Measurements from ENCODE around the gene DLGAP5. TPM values are rescaled to one million over a fixed set of nuclear protein-coding genes. Genes with fewer than 3 reads are reported as not detected.

Gene DLGAP5
- total RNA-seq, 1 experiment from 2014 or later = 118 TPM

DNA sequence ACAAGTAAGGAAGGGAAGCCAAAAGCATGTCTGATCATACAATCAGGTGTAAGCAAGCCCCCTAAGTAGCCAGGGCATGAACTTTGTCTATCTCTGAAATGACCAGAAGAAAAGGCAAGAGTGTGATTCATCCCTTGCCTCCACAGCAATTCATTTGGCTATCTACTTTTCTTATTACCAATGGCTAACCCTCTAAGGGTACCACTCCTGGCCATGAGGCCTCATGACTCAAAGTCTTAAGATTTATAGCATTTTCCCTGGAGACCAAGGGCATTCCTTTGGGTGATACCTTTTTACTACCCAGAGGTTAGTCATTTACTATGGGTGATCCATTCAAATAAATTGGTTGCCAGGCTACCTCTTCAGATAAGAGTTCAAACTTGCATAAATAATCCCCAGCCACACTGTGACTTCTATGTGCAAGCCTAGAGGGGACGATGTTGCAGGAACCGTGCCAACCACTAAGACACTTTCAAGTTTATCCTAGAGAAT is 63.9 kb downstream of the DLGAP5 start:
- no peak overlapping the region for H3K56ac ChIP-seq (ENCODE audit: insufficient read length, low read depth, low read length)
- H3K23me2 ChIP-seq (ENCODE audit: insufficient read length, low read depth, low read length, poor library complexity, severe bottlenecking) = peaks cover 12% of the 10 kb centered on the region
- H2AK5ac ChIP-seq (ENCODE audit: insufficient read length, low read length) = no peak overlapping the region
- H4K8ac ChIP-seq (replicated peaks; ENCODE audit: insufficient read length, low read depth, low read length) = no peak overlapping the region
- H3K4me3 Mint-ChIP-seq = no peak overlapping the region
- H2BK5ac ChIP-seq (ENCODE audit: insufficient read length, low read length) = no peak overlapping the region
- H4K5ac ChIP-seq (ENCODE audit: insufficient read length, low read depth, low read length) = no peak overlapping the region
- peaks cover 63% of the 10 kb centered on the region for H3K27me3 Mint-ChIP-seq (ENCODE audit: low read depth)
- H3T11ph ChIP-seq (ENCODE audit: low read length) = no peak overlapping the region
- no peaks in the 10 kb centered on the region; a peak in 1 of 7 replicates for H3K36me3 Mint-ChIP-seq (ENCODE audit: insufficient read depth in 1 of 3, low read depth in 3 of 3)
- no peaks in the 10 kb centered on the region for H4K20me1 ChIP-seq (ENCODE audit: control insufficient read depth, insufficient read depth, insufficient read length)
- H3K9me3 Mint-ChIP-seq = no peaks in the 10 kb centered on the region
- no peak overlapping the region for H2BK20ac ChIP-seq (ENCODE audit: low read depth, low read length, poor library complexity, severe bottlenecking)
- no peak overlapping the region for H3K4ac ChIP-seq (ENCODE audit: low read depth, low read length)
- H3K4me2 ChIP-seq (ENCODE audit: insufficient read depth, insufficient read length, low read length) = no peak overlapping the region
- H2BK12ac ChIP-seq (ENCODE audit: insufficient read length, low read depth, low read length) = no peak overlapping the region
- DNase-seq = no peak
- H2AFZ ChIP-seq (ENCODE audit: low read length) = no peak overlapping the region
- no peak overlapping the region for H3K23ac ChIP-seq (ENCODE audit: insufficient read length, low read depth, low read length)
- no peak overlapping the region for H3K27ac Mint-ChIP-seq
- H3K27ac ChIP-seq (ENCODE audit: insufficient read length, low read depth, low read length) = no peak overlapping the region
- H3K79me2 ChIP-seq (ENCODE audit: insufficient read depth, low read length) = no peaks in the 10 kb centered on the region
- H4K91ac ChIP-seq (ENCODE audit: insufficient read length, low read depth, low read length) = no peak overlapping the region
- no peaks in the 10 kb centered on the region for H3K9me3 ChIP-seq (ENCODE audit: control insufficient read depth, low read depth, low read length)
- H3K27me3 ChIP-seq (ENCODE audit: insufficient read depth, low read length) = peaks cover 6% of the 10 kb centered on the region; the same call in 1 of the 2 replicates
- peaks cover 8 to 9% of the 10 kb centered on the region in 2 experiments for H3K4me1 Mint-ChIP-seq
- no peak overlapping the region for H2BK15ac ChIP-seq (ENCODE audit: low read depth, low read length)
- no peak overlapping the region for H2BK120ac ChIP-seq (ENCODE audit: low read depth, low read length, poor library complexity, severe bottlenecking)
- H3K14ac ChIP-seq (ENCODE audit: insufficient read depth, low read length) = no peak overlapping the region
- no peaks in the 10 kb centered on the region for H3K4me1 ChIP-seq (ENCODE audit: insufficient read depth, low read length)
- TF ChIP-seq, protein P1, sequence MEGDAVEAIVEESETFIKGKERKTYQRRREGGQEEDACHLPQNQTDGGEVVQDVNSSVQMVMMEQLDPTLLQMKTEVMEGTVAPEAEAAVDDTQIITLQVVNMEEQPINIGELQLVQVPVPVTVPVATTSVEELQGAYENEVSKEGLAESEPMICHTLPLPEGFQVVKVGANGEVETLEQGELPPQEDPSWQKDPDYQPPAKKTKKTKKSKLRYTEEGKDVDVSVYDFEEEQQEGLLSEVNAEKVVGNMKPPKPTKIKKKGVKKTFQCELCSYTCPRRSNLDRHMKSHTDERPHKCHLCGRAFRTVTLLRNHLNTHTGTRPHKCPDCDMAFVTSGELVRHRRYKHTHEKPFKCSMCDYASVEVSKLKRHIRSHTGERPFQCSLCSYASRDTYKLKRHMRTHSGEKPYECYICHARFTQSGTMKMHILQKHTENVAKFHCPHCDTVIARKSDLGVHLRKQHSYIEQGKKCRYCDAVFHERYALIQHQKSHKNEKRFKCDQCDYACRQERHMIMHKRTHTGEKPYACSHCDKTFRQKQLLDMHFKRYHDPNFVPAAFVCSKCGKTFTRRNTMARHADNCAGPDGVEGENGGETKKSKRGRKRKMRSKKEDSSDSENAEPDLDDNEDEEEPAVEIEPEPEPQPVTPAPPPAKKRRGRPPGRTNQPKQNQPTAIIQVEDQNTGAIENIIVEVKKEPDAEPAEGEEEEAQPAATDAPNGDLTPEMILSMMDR (conservative IDR thresholded peaks at IDR 0.05) = no peak
- H3K18ac ChIP-seq (ENCODE audit: insufficient read length, low read depth, low read length) = no peak overlapping the region
- H3K9ac ChIP-seq (ENCODE audit: extremely low read depth, insufficient read length, low read length) = no peak overlapping the region
- H3K79me1 ChIP-seq (ENCODE audit: insufficient read depth, low read depth, low read length, poor library complexity, severe bottlenecking) = no peaks in the 10 kb centered on the region
- no CpG with 5 or more reads among the region's 2 CpGs for WGBS (ENCODE audit: extremely low coverage, insufficient read length, low lambda C conversion rate)

Measured in H9 (cell line).